Effector memory CD4-positive, alpha-beta T cell (primary cell): Measurements from ENCODE around the gene CENPS.

ENCODE experiments used
- DNase-seq, 3 donors: peaks; one replicate each; pipeline ENCODE4 v3.0.0-alpha.2; 2020
- H3K27ac ChIP-seq: 2 replicates; pipeline ENCODE4 v1.7.0; 2013; ENCODE audit warnings: mild to moderate bottlenecking, low read length, moderate library complexity; ENCODE audit not compliant: insufficient read depth, poor library complexity, severe bottlenecking
- H3K27me3 ChIP-seq: replicated peaks from 2 replicates; pipeline ENCODE4 v1.7.0; 2013; ENCODE audit warnings: mild to moderate bottlenecking, low read length; ENCODE audit not compliant: insufficient read depth, control insufficient read depth, poor library complexity, severe bottlenecking
- H3K36me3 ChIP-seq: 2 replicates; pipeline ENCODE4 v1.7.0; 2013; ENCODE audit warnings: mild to moderate bottlenecking, low read length, moderate library complexity; ENCODE audit not compliant: control insufficient read depth, insufficient read depth
- H3K4me1 ChIP-seq: 2 replicates; pipeline ENCODE4 v1.7.0; 2013; ENCODE audit warnings: low read length, mild to moderate bottlenecking; ENCODE audit not compliant: control insufficient read depth, insufficient read depth, poor library complexity, severe bottlenecking
- H3K4me3 ChIP-seq: 2 replicates; pipeline ENCODE4 v1.7.0; 2013; ENCODE audit warnings: low read length, low read depth, mild to moderate bottlenecking; ENCODE audit not compliant: insufficient read depth, poor library complexity, severe bottlenecking
- H3K9me3 ChIP-seq: 2 replicates; pipeline ENCODE4 v1.7.0; 2013; ENCODE audit warnings: mild to moderate bottlenecking, low read length, moderate library complexity; ENCODE audit not compliant: control insufficient read depth

The CENPS gene

GRCh38 chr1:10433790-10434189, 3.6 kb downstream of the CENPS start:
- H3K4me1 ChIP-seq = peaks cover 4% of the 10 kb centered on the region
- no peak for DNase-seq
- H3K4me3 ChIP-seq = no peak overlapping the region
- H3K27me3 ChIP-seq = no peaks in the 10 kb centered on the region
- H3K27ac ChIP-seq = no peak overlapping the region
- no peaks in the 10 kb centered on the region for H3K36me3 ChIP-seq
- no peaks in the 10 kb centered on the region for H3K9me3 ChIP-seq

GRCh38 chr1:10434590-10434989, 4.4 kb downstream of the CENPS start:
- peaks cover 4% of the 10 kb centered on the region for H3K4me1 ChIP-seq
- DNase-seq = no peak
- H3K36me3 ChIP-seq = no peaks in the 10 kb centered on the region
- H3K9me3 ChIP-seq = no peaks in the 10 kb centered on the region
- H3K27me3 ChIP-seq = no peaks in the 10 kb centered on the region
- H3K4me3 ChIP-seq = no peak overlapping the region
- no peak overlapping the region for H3K27ac ChIP-seq

GRCh38 chr1:10437052-10437451, 6.8 kb downstream of the CENPS start:
- H3K9me3 ChIP-seq = no peaks in the 10 kb centered on the region
- no peak overlapping the region for H3K4me3 ChIP-seq
- H3K36me3 ChIP-seq = no peaks in the 10 kb centered on the region
- no peak overlapping the region for H3K27ac ChIP-seq
- H3K27me3 ChIP-seq = no peaks in the 10 kb centered on the region
- H3K4me1 ChIP-seq = no peaks in the 10 kb centered on the region
- DNase-seq = no peak

- H3K4me3 ChIP-seq = no peak overlapping the region
- no peak for DNase-seq
These were observed 8.5 kb downstream of the CENPS start for GRCh38 chr1:10438677-10439163.

GRCh38 chr1:10440305-10440704, 10.1 kb downstream of the CENPS start:
- Histone ChIP-seq H3K27ac (no peak overlapping the region), H3K9me3 (no peaks in the 10 kb centered on the region), H3K4me1 (no peaks in the 10 kb centered on the region), H3K4me3 (no peak overlapping the region), H3K27me3 (no peaks in the 10 kb centered on the region), H3K36me3 (no peaks in the 10 kb centered on the region)
- DNase-seq = no peak

More at GRCh38 chr1:10438677-10439163, 8.5 kb downstream of the CENPS start:
- no peaks in the 10 kb centered on the region for H3K36me3 ChIP-seq
- H3K9me3 ChIP-seq = no peaks in the 10 kb centered on the region
- no peaks in the 10 kb centered on the region for H3K4me1 ChIP-seq
- H3K27me3 ChIP-seq = no peaks in the 10 kb centered on the region
- no peak overlapping the region for H3K27ac ChIP-seq

- H3K27me3 ChIP-seq = no peaks in the 10 kb centered on the region
- no peaks in the 10 kb centered on the region for H3K36me3 ChIP-seq
- H3K9me3 ChIP-seq = no peaks in the 10 kb centered on the region
- no peaks in the 10 kb centered on the region for H3K4me1 ChIP-seq
- H3K4me3 ChIP-seq = no peak overlapping the region
- H3K27ac ChIP-seq = no peak overlapping the region
- no peak for DNase-seq
These were observed 10.6 kb downstream of the CENPS start for GRCh38 chr1:10440794-10441193.

- no peaks in the 10 kb centered on the region for H3K4me1 ChIP-seq
- H3K4me3 ChIP-seq = no peak overlapping the region
- H3K27ac ChIP-seq = no peak overlapping the region
These were observed 14.0 kb downstream of the CENPS start for GRCh38 chr1:10444248-10444647.

GRCh38 chr1:10444795-10445397, 14.7 kb downstream of the CENPS start:
- H3K4me3 ChIP-seq = no peak overlapping the region

More at GRCh38 chr1:10444248-10444647, 14.0 kb downstream of the CENPS start:
- Histone ChIP-seq H3K9me3 (no peaks in the 10 kb centered on the region), H3K27me3 (no peaks in the 10 kb centered on the region), H3K36me3 (no peaks in the 10 kb centered on the region)
- DNase-seq = no peak

GRCh38 chr1:10446790-10447422, 16.7 kb downstream of the CENPS start:
- no peaks in the 10 kb centered on the region for H3K4me1 ChIP-seq
- no peaks in the 10 kb centered on the region for H3K9me3 ChIP-seq
- no peak overlapping the region for H3K27ac ChIP-seq
- no peaks in the 10 kb centered on the region for H3K27me3 ChIP-seq
- no peaks in the 10 kb centered on the region for H3K36me3 ChIP-seq
- DNase-seq = no peak
- H3K4me3 ChIP-seq = no peak overlapping the region

More at GRCh38 chr1:10444795-10445397, 14.7 kb downstream of the CENPS start:
- H3K27ac ChIP-seq = no peak overlapping the region
- H3K27me3 ChIP-seq = no peaks in the 10 kb centered on the region
- H3K36me3 ChIP-seq = no peaks in the 10 kb centered on the region
- no peak for DNase-seq
- H3K4me1 ChIP-seq = no peaks in the 10 kb centered on the region
- H3K9me3 ChIP-seq = no peaks in the 10 kb centered on the region

GRCh38 chr1:10449751-10450150, 19.5 kb downstream of the CENPS start, which contains the start of gene CORT:
Gene CORT (plus strand): TSS chr1:10450031. CDS start chr1:10450224, 193 bp downstream.
- DNase-seq = no peak
- Histone ChIP-seq H3K27me3 (no peaks in the 10 kb centered on the region), H3K4me3 (no peak within 1 kb of the TSS), H3K36me3 (no peaks in the 10 kb centered on the region), H3K9me3 (no peaks in the 10 kb centered on the region), H3K27ac (no peak within 1 kb of the TSS), H3K4me1 (no peaks in the 10 kb centered on the region)
